HG03520 (cell line): ENCODE results near the gene DHRS3.
"Not testable (repeated sequence)": the region's sequence is repeated elsewhere in the genome, so short reads cannot be mapped to it uniquely, and the experiment has no call there.

Experiments used
- ATAC-seq: cut with Tn5 transposase; IDR thresholded peaks from one replicate; pipeline ENCODE4 v1.9.1; 2021; ENCODE audit warnings: mild to moderate bottlenecking, moderate library complexity; ENCODE audit not compliant: unreplicated experiment

The DHRS3 gene, protein sequence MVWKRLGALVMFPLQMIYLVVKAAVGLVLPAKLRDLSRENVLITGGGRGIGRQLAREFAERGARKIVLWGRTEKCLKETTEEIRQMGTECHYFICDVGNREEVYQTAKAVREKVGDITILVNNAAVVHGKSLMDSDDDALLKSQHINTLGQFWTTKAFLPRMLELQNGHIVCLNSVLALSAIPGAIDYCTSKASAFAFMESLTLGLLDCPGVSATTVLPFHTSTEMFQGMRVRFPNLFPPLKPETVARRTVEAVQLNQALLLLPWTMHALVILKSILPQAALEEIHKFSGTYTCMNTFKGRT

DNA sequence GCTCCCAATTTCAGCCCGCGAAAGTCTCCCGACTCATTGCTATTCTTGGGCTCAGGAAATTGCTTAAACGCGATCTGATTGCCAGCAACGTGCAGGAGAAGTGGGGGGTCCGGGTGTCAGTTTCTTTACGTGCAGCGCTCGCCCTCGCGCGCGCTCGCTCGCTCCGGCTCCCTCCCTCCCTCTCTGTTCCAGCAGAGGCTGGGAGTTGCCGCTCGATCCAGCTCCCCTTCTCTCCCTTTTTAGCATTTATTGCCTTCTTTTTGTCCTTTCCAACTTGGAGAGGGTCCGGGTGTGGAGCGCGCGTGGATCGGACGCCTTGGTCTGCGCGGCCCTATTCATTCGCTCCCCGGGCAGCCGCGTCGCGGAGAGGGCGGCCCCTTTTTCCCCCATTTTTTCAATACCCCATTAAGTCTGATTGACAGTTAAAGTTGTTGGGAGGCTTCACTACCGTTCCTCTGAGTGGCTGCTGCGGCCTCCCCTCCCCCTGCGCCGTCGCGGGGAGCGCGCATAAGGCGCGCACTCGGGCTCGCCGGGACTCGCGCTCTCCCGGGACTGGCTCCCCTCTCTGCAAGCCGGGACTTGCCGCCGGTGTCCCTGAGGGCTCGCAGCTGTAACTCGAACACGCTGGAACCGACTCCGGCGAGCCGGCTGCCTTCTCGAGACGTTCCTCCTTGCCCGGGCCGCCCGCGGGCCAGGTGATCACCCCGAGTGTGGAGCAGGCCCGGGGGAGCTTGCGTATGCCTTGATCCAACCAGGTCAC, at the start of gene DHRS3:
TSS of gene DHRS3 (minus strand) at position 310 of the 760 bp plus-strand sequence. CDS start 862 bp downstream, outside the sequence.
- ATAC-seq = no peak

DNA sequence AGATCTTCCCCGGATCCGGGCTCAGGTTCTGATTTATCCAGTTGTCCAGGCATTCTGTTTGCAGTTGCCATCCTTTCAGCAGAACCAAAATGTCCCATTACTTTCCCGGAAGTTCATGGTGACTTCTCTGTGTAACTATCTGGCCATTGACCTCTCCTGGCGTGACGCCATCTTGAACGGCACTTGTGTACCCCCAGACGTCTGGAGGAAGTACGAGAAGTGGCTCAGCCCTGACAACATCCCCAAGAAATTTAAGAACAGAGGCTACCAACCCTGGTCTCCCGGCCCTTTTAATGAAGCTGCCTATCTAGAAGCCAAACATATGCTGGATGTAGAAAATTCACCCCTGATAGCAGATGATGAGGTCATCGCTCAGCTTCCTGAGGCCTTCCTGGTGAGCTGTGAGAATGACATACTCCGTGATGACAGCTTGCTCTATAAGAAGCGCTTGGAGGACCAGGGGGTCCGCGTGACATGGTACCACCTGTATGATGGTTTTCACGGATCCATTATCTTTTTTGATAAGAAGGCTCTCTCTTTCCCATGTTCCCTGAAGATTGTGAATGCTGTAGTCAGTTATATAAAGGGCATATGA, 48.2 kb upstream of the DHRS3 start:
- ATAC-seq = no peak

DNA sequence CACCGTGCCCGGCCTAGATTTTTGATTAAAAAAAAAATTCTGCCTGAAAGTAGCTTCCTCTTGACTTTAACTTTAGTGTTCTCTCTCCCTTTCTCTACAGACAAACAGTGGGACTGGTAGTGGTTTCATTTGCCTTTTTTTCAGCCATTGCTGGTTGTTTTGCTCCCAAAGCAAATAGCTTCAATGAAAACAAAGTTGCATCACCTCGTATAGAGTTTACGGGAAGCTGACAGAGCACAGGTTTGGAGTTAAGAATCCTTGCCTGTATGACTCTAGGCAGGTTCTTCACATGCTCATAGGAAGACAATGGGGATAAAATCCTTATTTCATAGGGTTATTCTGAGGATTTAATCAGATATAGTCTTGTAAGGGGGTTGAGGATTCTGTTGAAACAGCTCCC, 47.5 kb upstream of the DHRS3 start:
- ATAC-seq = no peak

DNA sequence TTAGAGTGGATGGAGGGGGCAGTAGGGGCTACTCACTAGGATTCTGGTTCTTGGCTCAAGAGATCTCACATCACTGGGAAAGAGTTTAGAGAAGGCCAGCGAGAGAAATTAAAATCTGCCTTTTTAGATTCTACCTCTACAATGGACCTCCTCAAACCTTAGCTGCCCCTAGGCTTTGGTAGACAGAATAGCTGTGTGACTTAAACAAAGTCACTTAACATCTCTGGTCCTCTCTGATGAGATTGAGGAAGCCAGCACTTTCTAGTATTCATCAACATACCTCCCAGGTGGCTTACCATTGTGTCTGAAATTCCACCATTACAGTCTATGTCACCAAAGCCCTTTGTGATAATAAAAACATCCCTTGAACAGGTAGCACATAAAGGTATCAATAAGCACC, 44.5 kb upstream of the DHRS3 start:
- no peak for ATAC-seq

DNA sequence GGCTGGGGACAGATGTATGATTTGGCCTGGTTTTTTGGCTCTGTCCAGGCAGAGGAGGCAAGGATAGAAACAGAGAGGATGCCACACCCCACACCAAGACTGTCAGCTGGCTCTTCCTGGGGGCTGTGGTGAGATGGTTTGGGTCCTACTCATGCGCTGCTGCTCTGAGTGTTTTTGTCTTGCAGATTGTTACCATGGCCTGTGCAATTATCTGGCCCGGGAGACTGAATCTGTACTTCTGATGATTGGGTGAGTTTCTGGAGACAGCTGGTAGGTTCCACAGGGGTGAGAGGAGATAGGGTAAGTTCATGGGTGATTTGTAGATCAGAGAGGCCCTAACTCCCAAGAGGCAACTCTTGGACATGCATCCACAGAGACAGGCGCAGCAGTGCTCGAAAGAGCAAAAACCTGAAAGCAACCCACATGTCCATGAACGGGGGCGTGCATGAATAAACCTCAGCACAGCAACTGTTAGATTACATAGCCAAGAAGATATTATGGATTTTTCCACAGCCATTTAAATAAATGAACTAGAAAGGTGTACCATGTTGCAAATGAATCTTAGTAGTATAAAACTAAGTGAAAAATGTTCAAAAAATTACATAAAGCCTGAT, 43.7 kb upstream of the DHRS3 start:
- ATAC-seq = no peak

DNA sequence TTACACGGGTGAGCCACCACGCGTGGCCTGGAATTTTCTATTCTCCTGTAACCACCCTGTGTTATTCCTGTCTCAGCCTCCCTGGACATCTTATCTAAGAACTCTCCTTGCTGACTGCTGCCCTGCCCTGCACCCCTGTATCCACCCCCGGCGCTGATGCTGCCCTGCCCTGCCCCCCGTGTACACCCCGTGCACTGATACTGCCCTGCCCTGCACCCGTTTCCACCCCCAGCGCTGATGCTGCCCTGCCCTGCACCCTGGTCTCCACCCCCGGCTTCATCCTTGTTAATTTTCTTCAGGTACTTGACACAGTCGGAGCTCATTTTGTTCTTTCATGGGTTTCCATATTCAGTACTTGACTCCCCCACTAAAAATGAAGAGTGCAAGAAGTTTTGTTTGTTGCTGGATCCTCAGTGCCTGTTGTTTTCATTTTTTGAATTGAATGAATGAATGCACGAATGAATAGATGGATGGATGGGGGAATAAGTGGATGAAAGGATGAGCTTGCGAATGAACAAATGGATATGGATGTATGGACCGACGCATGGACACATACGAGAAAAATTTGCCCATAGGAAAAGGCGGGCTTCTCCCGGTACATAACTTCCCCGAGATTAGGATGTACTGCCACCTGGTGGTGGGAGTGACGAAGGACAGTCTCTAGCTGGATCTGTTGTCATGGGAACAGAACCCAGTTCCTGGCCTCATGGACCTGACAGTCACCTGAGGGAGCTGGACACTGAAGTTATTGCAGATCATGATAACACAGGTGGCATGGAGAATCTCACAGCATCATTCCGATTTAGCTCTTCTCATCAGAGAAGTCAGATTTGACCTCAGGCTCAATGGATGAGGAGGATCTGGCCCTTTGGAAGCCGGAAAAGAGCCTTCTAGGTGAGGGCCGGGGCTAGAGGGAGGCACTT, 40.8 kb upstream of the DHRS3 start:
- no peak for ATAC-seq

DNA sequence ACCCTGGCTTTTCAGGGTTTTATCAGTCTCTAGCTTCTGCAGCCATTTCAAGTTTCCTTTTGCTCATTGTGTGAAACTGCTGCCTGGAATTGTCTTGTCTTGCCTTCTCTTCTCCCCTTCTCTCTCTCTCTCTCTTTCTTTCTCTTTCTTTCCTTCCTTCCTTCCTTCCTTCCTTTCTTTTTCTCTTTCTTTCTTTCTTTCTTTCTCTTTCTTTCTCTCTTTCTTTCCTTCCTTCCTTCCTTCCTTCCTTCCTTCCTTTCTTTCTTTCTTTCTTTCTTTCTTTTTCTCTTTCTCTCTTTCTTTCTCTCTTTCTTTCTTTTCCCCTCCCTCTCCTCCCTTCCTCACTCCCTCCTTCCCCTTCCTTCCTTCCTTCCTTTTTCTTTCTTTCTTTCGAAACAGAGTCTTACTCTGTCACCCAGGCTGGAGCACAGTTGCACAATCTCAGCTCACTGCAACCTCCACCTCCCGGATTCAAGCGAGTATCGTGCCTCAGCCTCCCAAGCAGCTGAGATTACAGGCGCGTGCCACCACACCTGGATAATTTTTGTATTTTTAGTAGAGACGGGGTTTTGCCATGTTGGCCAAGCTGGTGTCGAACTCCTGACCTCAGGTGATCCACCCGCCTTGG, 40.0 kb upstream of the DHRS3 start:
- not testable (repeated sequence) for ATAC-seq

DNA sequence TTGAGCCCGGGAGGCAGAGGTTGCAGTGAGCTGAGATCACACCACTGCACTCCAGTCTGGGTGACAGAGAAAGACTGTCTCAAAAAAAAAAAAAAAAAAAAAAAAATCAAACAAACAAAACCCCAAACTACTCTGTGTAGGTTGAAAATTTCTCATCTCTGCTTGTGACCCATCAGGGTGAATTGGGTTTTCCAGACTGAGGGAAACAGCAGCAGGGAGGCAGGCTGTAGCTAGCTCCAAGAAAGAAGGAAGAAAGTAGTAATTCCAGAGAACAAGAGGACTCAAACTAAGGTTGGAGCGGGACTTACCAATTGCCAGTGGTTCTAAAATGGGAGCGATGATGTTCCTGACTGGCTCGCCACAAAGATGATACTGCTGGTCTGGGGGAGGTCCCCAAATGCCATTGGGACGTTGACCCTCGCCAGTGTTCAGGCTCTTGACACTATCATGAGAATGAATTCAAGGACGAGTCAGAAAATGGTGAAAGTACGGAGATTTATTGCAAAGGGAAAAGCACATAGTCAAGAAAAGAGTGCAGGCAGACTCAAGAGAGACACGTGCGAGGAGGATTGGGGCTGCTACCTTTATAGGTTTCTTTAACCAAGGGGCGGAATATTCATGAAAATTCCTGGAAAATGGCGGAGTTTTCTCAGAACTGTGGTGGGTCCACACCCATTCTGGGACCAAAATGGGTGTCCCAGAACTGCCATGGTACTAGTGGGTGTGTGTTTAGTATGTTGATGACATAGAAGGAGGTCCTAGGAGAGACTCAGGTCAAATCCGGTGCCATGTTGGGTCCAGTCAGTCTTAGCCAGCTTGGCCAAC, 39.3 kb upstream of the DHRS3 start:
- ATAC-seq = no peak

DNA sequence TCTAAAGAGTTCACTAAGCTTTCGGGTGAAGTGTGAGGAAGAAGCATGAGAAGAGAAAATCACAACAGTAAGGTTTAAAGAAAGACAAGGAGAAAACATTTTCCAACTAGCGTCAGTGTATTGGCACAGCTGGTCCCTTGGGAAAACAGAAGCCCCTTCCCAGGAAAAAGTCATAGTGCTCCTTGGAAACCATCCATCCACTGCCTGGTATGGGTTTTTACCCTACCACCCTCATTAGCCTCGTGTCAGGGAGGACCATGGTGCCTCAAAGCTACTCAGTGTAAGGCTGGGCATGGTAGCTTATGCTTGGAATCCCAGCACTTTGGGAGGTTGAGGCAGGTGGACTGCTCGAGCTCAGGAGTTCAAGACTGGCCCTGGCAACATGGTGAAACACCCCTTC, 38.6 kb upstream of the DHRS3 start:
- no peak for ATAC-seq

DNA sequence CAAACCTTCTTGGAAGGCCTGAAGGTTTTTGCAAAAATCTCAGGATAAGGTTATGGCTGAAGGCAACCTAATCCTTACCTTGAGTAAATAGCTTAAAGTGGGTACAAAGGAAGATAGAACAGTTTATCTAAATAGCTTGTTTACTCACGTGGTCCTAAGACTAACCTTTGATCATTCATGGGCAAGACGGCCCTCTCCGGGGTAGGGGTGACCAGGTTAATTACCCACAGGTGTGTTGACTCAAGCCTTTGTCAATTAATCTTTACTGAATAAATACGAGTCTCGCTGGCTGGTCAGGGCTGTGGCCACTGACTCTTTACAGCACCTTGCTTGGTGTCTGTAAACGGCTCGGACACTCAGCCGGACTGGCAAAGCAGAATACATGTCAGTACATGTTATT, 36.6 kb upstream of the DHRS3 start:
- no peak for ATAC-seq

DNA sequence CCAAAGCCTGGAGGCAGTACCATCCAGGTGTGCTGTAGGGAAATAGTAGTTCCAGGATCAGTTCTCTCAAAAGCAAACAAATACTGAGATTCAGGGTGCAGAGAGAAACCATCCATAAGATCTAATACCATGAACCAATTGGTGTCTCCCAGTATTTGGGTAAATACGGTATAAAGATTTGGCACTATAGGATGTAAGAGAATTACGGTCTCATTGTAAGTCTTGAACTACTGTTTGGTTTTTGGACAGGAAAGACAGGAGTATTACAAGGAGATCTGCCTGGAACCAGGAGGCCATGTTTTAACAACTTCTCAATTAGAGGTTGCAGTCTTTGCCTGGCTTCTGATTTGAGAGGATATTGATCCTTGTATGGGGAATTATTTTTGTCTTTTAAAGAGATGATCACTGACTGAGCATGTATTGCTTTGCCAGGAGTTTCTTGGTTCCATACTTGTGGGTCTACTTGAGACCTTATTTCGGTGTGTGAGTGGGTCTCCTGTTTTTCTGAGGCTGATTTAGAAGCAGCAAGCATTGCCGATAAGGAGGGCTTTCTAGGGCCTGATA, 36.1 kb upstream of the DHRS3 start:
- no peak for ATAC-seq

DNA sequence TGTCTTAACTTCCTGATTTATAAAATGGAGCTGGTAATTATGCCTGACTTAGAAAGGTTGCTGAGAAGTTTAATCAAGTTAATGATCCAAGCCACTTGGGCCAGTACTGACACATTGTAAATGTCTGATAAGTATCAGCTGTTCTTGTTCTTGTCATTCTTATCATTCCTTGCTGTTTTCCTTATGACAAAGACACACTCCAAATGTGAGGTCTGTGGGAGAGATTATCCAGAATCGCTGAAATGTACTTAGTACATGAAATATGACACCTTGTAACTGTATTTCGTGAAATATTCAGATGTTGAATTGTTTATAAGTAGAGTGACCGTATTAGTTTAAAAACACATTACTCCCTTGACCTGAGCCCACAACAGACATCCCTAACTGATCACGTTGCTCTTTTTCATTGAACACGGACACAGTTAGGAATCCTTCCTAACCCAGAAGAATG, 32.0 kb upstream of the DHRS3 start:
- no peak for ATAC-seq

DNA sequence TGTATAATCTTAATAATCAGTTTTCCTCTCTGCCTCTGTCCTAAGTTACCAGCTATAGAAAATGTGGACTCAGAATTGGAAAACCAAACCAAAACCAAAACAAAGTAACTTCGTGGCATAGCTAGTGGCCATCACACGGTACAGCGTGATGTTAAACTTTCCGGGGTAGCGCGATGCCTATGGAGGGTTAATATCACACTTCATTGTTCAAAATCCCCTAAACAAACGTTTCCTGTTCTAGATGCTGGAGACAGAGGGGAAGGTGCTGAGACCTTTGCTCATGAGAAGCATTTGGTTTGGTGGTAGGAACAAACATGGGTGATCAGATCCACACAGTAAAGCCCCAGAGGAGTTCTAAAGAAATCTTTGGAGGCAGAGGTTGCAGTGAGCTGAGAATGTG, 30.7 kb upstream of the DHRS3 start:
- no peak for ATAC-seq

DNA sequence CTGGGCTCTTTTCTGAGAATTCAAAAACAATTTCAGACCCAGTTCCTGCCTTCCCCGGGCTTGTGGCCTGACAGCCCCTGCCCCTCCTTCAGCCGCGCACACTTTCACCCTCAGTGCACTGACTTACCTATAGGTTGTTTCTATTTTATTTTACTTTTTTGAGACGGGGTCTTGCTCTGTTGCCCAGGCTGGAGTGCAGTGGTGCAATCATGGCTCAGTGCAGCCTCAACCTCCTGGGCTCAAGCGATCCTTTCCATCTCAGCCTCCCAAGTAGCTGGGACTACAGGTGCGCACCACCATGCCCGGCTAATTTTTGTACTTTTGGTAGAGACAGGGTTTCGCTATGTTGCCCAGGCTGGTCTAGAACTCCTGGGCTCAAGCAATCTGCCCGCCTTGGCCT, 27.4 kb upstream of the DHRS3 start:
- not testable (repeated sequence) for ATAC-seq

DNA sequence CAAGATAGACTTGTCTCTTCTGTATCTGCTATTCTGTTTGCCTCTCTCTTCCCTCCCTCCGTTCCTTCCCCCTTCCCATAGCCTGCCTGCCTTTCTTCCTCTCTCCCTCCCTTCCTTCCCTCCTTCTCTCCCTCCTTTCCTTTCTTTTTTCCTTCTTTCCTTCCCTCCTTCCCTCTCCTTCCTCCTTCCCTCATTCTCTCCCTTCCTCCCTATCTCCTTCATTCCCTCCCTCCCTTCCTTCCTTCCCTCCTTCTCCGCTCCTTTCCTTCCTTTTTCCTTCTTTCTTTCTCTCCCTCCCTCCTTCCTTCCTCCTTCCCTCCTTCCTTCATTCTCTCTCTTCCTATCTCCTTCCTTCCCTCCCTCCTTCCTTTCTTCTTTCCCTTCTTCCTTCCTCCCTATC, 26.8 kb upstream of the DHRS3 start:
- ATAC-seq = no peak

DNA sequence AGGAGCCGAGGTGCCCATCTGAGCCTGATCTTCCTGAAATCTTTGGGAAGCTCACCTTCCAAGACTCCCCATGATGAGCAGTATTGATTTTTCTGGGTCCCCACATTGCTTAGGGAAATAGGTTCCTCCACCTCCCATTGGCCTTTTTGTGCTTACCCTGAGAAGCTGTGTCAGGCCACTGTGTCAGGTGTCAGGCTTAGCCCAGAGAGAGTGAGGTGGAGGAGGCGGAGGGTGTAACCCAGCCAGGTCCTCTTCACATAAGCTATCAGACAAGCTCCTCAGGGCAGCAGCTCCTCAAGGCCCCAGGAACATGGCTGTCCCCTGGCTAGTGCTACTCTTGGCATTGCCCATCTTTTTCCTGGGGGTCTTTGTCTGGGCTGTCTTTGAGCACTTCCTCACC, 26.2 kb upstream of the DHRS3 start:
- no peak for ATAC-seq

DNA sequence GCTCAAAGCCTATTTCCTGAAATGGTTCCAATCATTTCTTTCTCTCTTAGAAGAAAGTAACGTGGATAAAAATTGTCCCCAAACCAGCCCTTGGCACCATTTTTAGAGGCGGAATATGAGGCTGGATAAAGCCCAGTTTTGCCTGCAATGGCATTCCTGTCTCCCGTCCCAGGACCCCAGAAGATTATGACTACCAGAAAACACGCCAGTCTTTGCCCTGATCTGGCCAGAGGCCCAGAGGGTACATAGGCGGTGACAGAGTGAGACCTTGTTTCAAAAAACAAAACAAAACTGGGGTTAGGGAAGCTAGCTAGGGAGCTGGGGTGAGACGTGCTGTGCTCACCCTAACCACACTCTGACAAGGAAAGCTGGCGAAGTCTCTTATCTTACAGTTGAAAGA, 25.8 kb upstream of the DHRS3 start, which contains the start of gene AADACL4:
TSS of gene AADACL4 (plus strand) at position 301 of the 400 bp plus-strand sequence. CDS start 462 bp downstream, outside the sequence.
- no peak for ATAC-seq

DNA sequence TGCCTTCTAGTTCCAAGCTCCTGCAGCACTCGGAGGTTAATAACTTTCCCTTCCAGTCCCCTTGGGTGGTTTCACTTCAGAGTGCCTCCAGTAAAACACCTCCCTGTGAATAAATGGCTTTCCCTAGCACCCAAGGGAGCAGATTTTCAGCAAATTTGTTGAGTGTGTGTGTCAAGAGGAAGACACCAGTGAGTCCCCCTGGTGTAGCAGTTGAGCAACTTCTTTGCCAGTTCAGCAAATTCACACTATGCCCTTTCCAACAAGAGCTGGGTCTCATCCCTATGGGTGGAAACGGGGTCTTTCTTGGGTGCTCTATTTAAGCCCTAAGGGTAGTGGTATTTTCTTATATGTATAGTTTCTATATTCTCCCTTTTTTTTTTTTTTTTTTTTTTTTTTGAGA, 25.1 kb upstream of the DHRS3 start:
- ATAC-seq = no peak

DNA sequence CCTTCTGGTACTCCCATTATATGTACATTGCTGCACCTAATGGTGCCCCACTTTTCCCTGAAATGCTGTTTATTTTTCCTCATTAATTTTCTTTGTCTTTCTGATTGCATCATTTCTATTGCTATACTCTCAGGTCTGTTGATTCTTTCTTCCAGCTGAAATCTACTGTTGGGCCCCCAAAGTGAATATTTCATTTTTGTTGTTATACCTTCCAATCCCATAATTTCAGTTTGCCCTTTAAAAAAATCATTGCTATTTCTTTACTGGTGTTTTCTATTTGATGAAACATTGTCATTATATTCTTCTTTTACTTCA, 22.9 kb upstream of the DHRS3 start:
- no peak for ATAC-seq
